Spleen (tissue), 11 donors: ENCODE data around the gene RALGAPA1. TPM values are rescaled to one million over a fixed set of nuclear protein-coding genes. Genes with fewer than 3 reads are reported as not detected.

ENCODE experiments used
- DNase-seq: peaks from one replicate; pipeline ENCODE4 v3.0.0-alpha.2; 2020
- H3K27ac ChIP-seq, 8 donors: fragments of 200-600 bp; sonication (generic) in 7 of 8; 1 replicate in 4 of 8; 2 replicates in 4 of 8; pipeline versions ENCODE4 v1.5.0 to v1.8.0; 2016 to 2021; ENCODE audit warnings: inconsistent platforms in 4 of 8, mild to moderate bottlenecking in 4 of 8, moderate library complexity in 1 of 8
- H3K27me3 ChIP-seq, 7 donors: fragments of 200-600 bp; sonication (generic) in 6 of 7; replicated peaks in 1 of 7; 1 replicate in 4 of 7; 2 replicates in 3 of 7; pipeline versions ENCODE4 v1.5.0 to v1.8.0; 2016 to 2021; ENCODE audit warnings: inconsistent platforms in 3 of 7, mild to moderate bottlenecking in 1 of 7
- H3K36me3 ChIP-seq, 6 donors: fragments of 200-600 bp; sonication (generic) in 5 of 6; 1 replicate in 4 of 6; 2 replicates in 2 of 6; pipeline versions ENCODE4 v1.5.0 to v1.8.0; 2016 to 2021; ENCODE audit warnings: inconsistent platforms in 2 of 6
- H3K4me1 ChIP-seq, 6 donors: fragments of 200-600 bp; sonication (generic) in 5 of 6; 1 replicate in 3 of 6; 2 replicates in 3 of 6; pipeline versions ENCODE4 v1.5.0 to v1.8.0; 2016 to 2021; ENCODE audit warnings: inconsistent platforms in 3 of 6
- H3K4me3 ChIP-seq, 8 donors: fragments of 200-600 bp; sonication (generic) in 7 of 8; 1 replicate in 4 of 8; 2 replicates in 4 of 8; pipeline versions ENCODE4 v1.5.0 to v1.8.0; 2016 to 2021; ENCODE audit warnings: inconsistent platforms in 4 of 8, mild to moderate bottlenecking in 4 of 8, moderate library complexity in 2 of 8
- H3K9me3 ChIP-seq, 8 donors: fragments of 200-600 bp; sonication (generic) in 7 of 8; 1 replicate in 4 of 8; 2 replicates in 4 of 8; pipeline versions ENCODE4 v1.5.0 to v1.8.0; 2016 to 2021; ENCODE audit warnings: inconsistent platforms in 4 of 8
- POLR2A ChIP-seq, 3 donors: fragments of 450-650 bp; IDR thresholded peaks; one replicate each; pipeline ENCODE4 v1.5.1; 2017; ENCODE audit warnings: antibody characterized with exemption in 3 of 3, mild to moderate bottlenecking in 1 of 3
- POLR2AphosphoS5 ChIP-seq, 3 donors: sonication (generic); formaldehyde crosslinking; IDR thresholded peaks; one replicate each; pipeline ENCODE4 v1.5.1; 2017; ENCODE audit warnings: antibody characterized with exemption in 3 of 3
- WGBS, 5 donors: extraction: QIAGEN DNeasy Blood & Tissue Kit in 3 of 5; methylation state at CpG; one replicate each; pipeline versions ENCODE4 v1.1.5 to v1.1.7; 2013 to 2018; 5-methylcytosine and 5-hydroxymethylcytosine counted together
- intact Hi-C: fragments of 100-400 bp; cut with DNase I; formaldehyde crosslinking; loops from one replicate; pipeline ENCODE4 v1.15.0; 2023; ENCODE audit warnings: low total_unique reads
- polyA plus RNA-seq, 3 donors: library from polyadenylated mRNA; stranded (reverse); fragments of 200-250 nt; gene quantifications; one replicate each; pipeline ENCODE4 v1.2.1, GENCODE V29; 2013
- total RNA-seq, 7 donors: library from RNA; depleted of rRNA in 3 of 7; stranded (reverse); fragments of >200 nt in 3 of 7; fragmentation: NEBNext Ultra II Directional in 4 of 7; extraction: Animal tissue kit (Norgen Biotek cat#: 25700) in 4 of 7; gene quantifications; one replicate each; pipeline versions ENCODE4 v1.1.0 to v1.2.1, GENCODE V29; 2016 to 2021
- TF ChIP-seq, protein P1 (sequence below), 11 experiments: fragments of 200-600 bp in 7 of 11; fragments of 450-650 bp in 4 of 11; sonication (generic) in 4 of 11; IDR thresholded peaks in 8 of 11; conservative IDR thresholded peaks in 3 of 11; 1 replicate in 7 of 11; 2 replicates in 4 of 11; pipeline versions ENCODE4 v1.4.0 to v1.8.0; 2016 to 2021; ENCODE audit warnings: antibody characterized with exemption in 11 of 11, inconsistent platforms in 4 of 11, mild to moderate bottlenecking in 1 of 11
- donor health status: healthy with polysubstance abuse.
- donor health status: DM: no; HTN: no; CAD: no; lungs with moderate emphysema.
- donor health status: DM: no; HTN: no; CAD: no.
- donor health status: Bipolar disorder and iron deficiency.
- donor health status: healthy.
- donor health status: DM: no; HTN: no; CAD: no.
- donor health status: DM: yes; HTN: yes; CAD: no.

RALGAPA1 gene
- total and polyA plus RNA-seq, 10 donors = 9.7 to 76.0 (median 52.2) TPM

- TF ChIP-seq POLR2A (IDR thresholded peaks at IDR 0.05) (no peak), POLR2AphosphoS5 (IDR thresholded peaks at IDR 0.05) (no peak)
- TF ChIP-seq, protein P1, sequence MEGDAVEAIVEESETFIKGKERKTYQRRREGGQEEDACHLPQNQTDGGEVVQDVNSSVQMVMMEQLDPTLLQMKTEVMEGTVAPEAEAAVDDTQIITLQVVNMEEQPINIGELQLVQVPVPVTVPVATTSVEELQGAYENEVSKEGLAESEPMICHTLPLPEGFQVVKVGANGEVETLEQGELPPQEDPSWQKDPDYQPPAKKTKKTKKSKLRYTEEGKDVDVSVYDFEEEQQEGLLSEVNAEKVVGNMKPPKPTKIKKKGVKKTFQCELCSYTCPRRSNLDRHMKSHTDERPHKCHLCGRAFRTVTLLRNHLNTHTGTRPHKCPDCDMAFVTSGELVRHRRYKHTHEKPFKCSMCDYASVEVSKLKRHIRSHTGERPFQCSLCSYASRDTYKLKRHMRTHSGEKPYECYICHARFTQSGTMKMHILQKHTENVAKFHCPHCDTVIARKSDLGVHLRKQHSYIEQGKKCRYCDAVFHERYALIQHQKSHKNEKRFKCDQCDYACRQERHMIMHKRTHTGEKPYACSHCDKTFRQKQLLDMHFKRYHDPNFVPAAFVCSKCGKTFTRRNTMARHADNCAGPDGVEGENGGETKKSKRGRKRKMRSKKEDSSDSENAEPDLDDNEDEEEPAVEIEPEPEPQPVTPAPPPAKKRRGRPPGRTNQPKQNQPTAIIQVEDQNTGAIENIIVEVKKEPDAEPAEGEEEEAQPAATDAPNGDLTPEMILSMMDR (IDR thresholded peaks at IDR 0.05 in 8 of 11, conservative IDR thresholded peaks at IDR 0.05 in 3 of 11) = no peak
- 85 to 96% (median 89%) methylated on average over 3 of the region's 3 CpGs for WGBS, 5 donors
- H3K36me3 ChIP-seq = peaks cover 0 to 82% (median 21%) of the 10 kb centered on the region in 6 donors
- H3K27ac ChIP-seq = no peak overlapping the region
- H3K9me3 ChIP-seq = no peaks in the 10 kb centered on the region
- no peaks in the 10 kb centered on the region for H3K27me3 ChIP-seq
- no peak overlapping the region for H3K4me3 ChIP-seq
- intact Hi-C loops = no loop called here
- no peaks in the 10 kb centered on the region for H3K4me1 ChIP-seq
- no peak for DNase-seq
Measured at GRCh38 chr14:35712466-35712865, 96.6 kb downstream of the RALGAPA1 start.

DNA sequence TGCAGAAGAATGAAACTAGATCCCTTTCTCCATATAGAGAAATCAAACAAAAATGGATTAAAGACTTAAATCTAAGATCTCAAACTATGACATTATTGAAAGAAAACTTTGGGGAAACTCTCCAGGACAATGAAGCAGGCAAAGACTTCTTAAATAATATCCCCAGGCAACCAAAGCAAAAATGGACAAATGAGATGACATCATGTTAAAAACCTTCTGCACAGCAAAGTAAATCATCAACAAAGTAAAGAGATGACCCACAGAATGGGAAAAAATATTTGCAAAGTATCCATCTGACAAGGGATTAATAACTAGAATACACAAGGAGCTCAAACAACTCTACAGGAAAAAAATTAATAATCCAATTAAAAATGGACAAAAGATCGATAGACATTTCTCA, 101.0 kb downstream of the RALGAPA1 start:
- no peak for DNase-seq
- TF ChIP-seq, protein P1 (IDR thresholded peaks at IDR 0.05 in 8 of 11, conservative IDR thresholded peaks at IDR 0.05 in 3 of 11) = no peak
- TF ChIP-seq POLR2AphosphoS5 (IDR thresholded peaks at IDR 0.05) (no peak), POLR2A (IDR thresholded peaks at IDR 0.05) (no peak)
- Histone ChIP-seq H3K36me3 (peaks cover 0 to 51% (median 10%) of the 10 kb centered on the region in 6 donors), H3K9me3 (no peaks in the 10 kb centered on the region), H3K4me1 (no peaks in the 10 kb centered on the region), H3K27me3 (no peaks in the 10 kb centered on the region), H3K4me3 (no peak overlapping the region), H3K27ac (no peak overlapping the region)
- intact Hi-C loops = no loop called here
- whole genome bisulfite sequencing, 5 donors = 98 to 100% (median 100%) methylated on average over 1 of the region's 1 CpG

- intact Hi-C loops = no loop called here
- no peak overlapping the region for H3K4me3 ChIP-seq
- 96 to 100% (median 99%) methylated on average over 2 of the region's 2 CpGs for WGBS, 5 donors
- H3K27ac ChIP-seq = no peak overlapping the region
- no peak for DNase-seq
- H3K27me3 ChIP-seq = no peaks in the 10 kb centered on the region
- TF ChIP-seq POLR2A (IDR thresholded peaks at IDR 0.05) (no peak), POLR2AphosphoS5 (IDR thresholded peaks at IDR 0.05) (no peak)
- TF ChIP-seq, protein P1 (IDR thresholded peaks at IDR 0.05 in 8 of 11, conservative IDR thresholded peaks at IDR 0.05 in 3 of 11) = no peak
- no peaks in the 10 kb centered on the region for H3K9me3 ChIP-seq
- peaks cover 0 to 27% (median 4%) of the 10 kb centered on the region in 6 donors for H3K36me3 ChIP-seq
- no peaks in the 10 kb centered on the region for H3K4me1 ChIP-seq
Measured at GRCh38 chr14:35705636-35706035, 103.5 kb downstream of the RALGAPA1 start.

DNA sequence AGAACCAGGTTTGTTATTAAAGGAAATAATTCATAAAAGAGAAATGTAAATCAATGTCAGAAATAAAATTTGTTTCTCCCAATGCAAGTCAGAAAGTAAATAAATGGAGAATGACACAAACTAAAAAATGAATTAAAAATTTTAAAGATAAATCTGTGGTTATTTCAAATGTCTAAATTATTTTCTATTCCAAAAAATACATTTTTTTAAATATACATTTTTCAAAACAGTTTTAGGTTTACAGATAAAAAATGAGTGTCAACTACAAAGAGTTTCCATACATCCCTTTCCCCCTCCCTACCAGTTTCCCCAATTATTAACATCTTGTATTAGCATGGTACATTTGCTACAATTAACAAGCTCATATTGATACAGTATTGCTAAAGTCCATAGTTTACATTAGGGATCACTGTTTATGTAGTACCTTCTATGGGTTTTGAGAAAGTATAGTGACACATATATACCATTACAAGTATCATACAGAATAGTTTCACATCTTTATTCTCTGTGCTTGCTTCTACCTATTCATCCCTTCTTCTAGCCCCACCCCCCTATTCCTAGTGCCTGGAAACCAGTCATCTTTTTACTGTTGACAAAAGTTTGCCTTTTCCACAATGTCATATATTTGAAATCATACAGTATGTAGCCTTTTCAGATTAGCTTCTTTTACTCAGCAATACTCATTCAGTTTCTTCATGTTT, 104.2 kb downstream of the RALGAPA1 start:
- TF ChIP-seq, protein P1 (IDR thresholded peaks at IDR 0.05 in 8 of 11, conservative IDR thresholded peaks at IDR 0.05 in 3 of 11) = no peak
- TF ChIP-seq POLR2A (IDR thresholded peaks at IDR 0.05) = no peak
- TF ChIP-seq POLR2AphosphoS5 (IDR thresholded peaks at IDR 0.05) = no peak
- no peak overlapping the region for H3K27ac ChIP-seq
- H3K4me1 ChIP-seq = no peaks in the 10 kb centered on the region
- no peaks in the 10 kb centered on the region for H3K27me3 ChIP-seq
- DNase-seq = no peak
- no peak overlapping the region for H3K4me3 ChIP-seq
- intact Hi-C loops = no loop called here
- H3K36me3 ChIP-seq = peaks cover 0 to 20% (median 4%) of the 10 kb centered on the region in 6 donors
- H3K9me3 ChIP-seq = no peaks in the 10 kb centered on the region
